Neural progenitor cell (in vitro differentiated cells): ENCODE measurements around the gene ZNF219.

ENCODE experiments used
- EZH2phosphoT487 ChIP-seq: fragments of 200-600 bp; sonication (generic); IDR thresholded peaks from 2 replicates; pipeline ENCODE4 v1.6.1; 2017; ENCODE audit warnings: antibody characterized with exemption
- TF ChIP-seq, protein P1 (sequence below): fragments of 200-600 bp; sonication (generic); IDR thresholded peaks from 2 replicates; pipeline ENCODE4 v1.5.1; 2017; ENCODE audit warnings: antibody characterized with exemption, mild to moderate bottlenecking

DNA sequence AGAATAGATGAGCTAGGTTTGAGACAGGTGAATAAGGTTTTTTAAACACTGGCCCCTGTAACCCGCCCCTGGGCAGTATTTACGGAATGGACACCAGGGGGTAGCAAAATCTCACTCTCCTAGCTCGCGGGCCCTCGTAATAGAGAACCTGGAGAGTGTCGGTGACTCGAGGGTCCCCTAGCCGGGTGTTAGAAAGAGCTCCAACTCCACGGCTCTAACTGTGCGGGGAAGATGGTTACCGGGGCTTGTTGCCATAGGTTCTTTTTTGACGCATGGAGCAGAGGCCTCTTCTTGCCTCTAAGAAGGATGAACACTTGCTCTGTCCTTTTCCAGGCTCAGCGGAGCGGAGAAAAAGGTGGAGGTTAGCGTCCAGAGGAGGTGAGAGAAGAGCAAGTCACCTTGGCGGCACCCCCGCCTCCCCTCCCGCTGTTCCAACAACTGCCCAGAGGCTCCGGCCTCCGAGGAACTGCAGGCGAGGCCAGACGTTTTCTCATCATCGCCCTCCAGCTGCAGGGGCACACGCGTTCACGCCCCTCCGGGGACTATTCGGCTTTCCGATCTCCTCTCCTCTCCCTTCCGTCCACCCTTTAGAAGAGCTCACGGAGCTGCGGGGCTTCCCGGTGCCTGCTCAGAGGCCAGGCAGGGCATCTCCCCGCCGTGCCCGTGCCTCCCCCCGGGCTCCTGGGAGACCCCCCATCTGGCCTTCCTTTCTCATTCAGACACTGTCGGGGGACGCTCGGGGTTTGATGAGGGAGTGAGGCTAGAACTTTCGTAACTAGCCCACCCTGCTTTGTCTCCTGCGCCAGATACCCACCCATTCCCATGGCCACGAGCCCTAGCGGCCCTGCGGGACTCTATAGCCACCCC lies 29.7 kb downstream of the ZNF219 start:
- TF ChIP-seq, protein P1, sequence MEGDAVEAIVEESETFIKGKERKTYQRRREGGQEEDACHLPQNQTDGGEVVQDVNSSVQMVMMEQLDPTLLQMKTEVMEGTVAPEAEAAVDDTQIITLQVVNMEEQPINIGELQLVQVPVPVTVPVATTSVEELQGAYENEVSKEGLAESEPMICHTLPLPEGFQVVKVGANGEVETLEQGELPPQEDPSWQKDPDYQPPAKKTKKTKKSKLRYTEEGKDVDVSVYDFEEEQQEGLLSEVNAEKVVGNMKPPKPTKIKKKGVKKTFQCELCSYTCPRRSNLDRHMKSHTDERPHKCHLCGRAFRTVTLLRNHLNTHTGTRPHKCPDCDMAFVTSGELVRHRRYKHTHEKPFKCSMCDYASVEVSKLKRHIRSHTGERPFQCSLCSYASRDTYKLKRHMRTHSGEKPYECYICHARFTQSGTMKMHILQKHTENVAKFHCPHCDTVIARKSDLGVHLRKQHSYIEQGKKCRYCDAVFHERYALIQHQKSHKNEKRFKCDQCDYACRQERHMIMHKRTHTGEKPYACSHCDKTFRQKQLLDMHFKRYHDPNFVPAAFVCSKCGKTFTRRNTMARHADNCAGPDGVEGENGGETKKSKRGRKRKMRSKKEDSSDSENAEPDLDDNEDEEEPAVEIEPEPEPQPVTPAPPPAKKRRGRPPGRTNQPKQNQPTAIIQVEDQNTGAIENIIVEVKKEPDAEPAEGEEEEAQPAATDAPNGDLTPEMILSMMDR: peak; percentile 65
- no peak for TF ChIP-seq EZH2phosphoT487
